ENCODE results near the gene RGS7. TPM values are rescaled to one million over a fixed set of nuclear protein-coding genes. Genes with fewer than 3 reads are reported as not detected.

Gene RGS7
- polyA plus RNA-seq, 1 donor from 2014 or later = 24.2 TPM

GRCh38 chr1:240987928-240988327 is 369.1 kb downstream of the RGS7 start:
- Histone ChIP-seq H3K27me3 (ENCODE audit: insufficient read depth, low read depth, low read length) (no peaks in the 10 kb centered on the region), H3K79me2 (replicated peaks; ENCODE audit: insufficient read depth, low read length) (no peaks in the 10 kb centered on the region), H3K9ac (ENCODE audit: low read length) (no peak overlapping the region), H3K4me3 (ENCODE audit: low read length) (no peak overlapping the region), H3K4me2 (ENCODE audit: low read length) (no peak overlapping the region), H3K27ac (ENCODE audit: low read length) (no peak overlapping the region), H3K9me2 (ENCODE audit: insufficient read depth, low read length) (no peaks in the 10 kb centered on the region), H3K9me3 (ENCODE audit: low read length) (no peaks in the 10 kb centered on the region), H3K36me3 (ENCODE audit: insufficient read depth, low read length) (no peaks in the 10 kb centered on the region), H3F3A (ENCODE audit: insufficient read depth, low read length, poor library complexity, severe bottlenecking) (no peaks in the 10 kb centered on the region), H4K20me1 (ENCODE audit: insufficient read depth) (no peaks in the 10 kb centered on the region), H2AFZ (ENCODE audit: low read depth, low read length) (no peak overlapping the region)
- TF ChIP-seq CTCF (IDR thresholded peaks at IDR 0.05; ENCODE audit: poor library complexity, severe bottlenecking) (no peak), EP300 (conservative IDR thresholded peaks at IDR 0.05; ENCODE audit: poor library complexity, severe bottlenecking) (no peak), RAD21 (conservative IDR thresholded peaks at IDR 0.05) (no peak), TAF1 (IDR thresholded peaks at IDR 0.05; ENCODE audit: low read depth) (no peak), SMC3 (conservative IDR thresholded peaks at IDR 0.05; ENCODE audit: poor library complexity) (no peak), POLR2AphosphoS5 (IDR thresholded peaks at IDR 0.05) (no peak), MXI1 (conservative IDR thresholded peaks at IDR 0.05; ENCODE audit: poor library complexity, severe bottlenecking) (no peak), EZH2 (IDR thresholded peaks at IDR 0.05; ENCODE audit: borderline replicate concordance, insufficient read depth, low read length, poor library complexity, severe bottlenecking) (no peak), REST (IDR thresholded peaks at IDR 0.05; ENCODE audit: borderline replicate concordance) (no peak)

- Histone ChIP-seq H3K4me2 (ENCODE audit: low read length) (no peak overlapping the region), H3F3A (ENCODE audit: insufficient read depth, low read length, poor library complexity, severe bottlenecking) (no peaks in the 10 kb centered on the region), H2AFZ (ENCODE audit: low read depth, low read length) (no peak overlapping the region), H3K4me3 (ENCODE audit: low read length) (no peak overlapping the region), H3K9me3 (ENCODE audit: low read length) (no peaks in the 10 kb centered on the region), H3K27ac (ENCODE audit: low read length) (no peak overlapping the region), H4K20me1 (ENCODE audit: insufficient read depth) (no peaks in the 10 kb centered on the region), H3K9me2 (ENCODE audit: insufficient read depth, low read length) (no peaks in the 10 kb centered on the region), H3K36me3 (ENCODE audit: insufficient read depth, low read length) (no peaks in the 10 kb centered on the region), H3K27me3 (ENCODE audit: insufficient read depth, low read depth, low read length) (no peaks in the 10 kb centered on the region), H3K9ac (ENCODE audit: low read length) (no peak overlapping the region), H3K79me2 (replicated peaks; ENCODE audit: insufficient read depth, low read length) (no peaks in the 10 kb centered on the region)
- TF ChIP-seq TAF1 (IDR thresholded peaks at IDR 0.05; ENCODE audit: low read depth) (no peak), REST (IDR thresholded peaks at IDR 0.05; ENCODE audit: borderline replicate concordance) (no peak), CTCF (IDR thresholded peaks at IDR 0.05; ENCODE audit: poor library complexity, severe bottlenecking) (no peak), EP300 (conservative IDR thresholded peaks at IDR 0.05; ENCODE audit: poor library complexity, severe bottlenecking) (no peak), RAD21 (conservative IDR thresholded peaks at IDR 0.05) (no peak), MXI1 (conservative IDR thresholded peaks at IDR 0.05; ENCODE audit: poor library complexity, severe bottlenecking) (no peak), EZH2 (IDR thresholded peaks at IDR 0.05; ENCODE audit: borderline replicate concordance, insufficient read depth, low read length, poor library complexity, severe bottlenecking) (no peak), SMC3 (conservative IDR thresholded peaks at IDR 0.05; ENCODE audit: poor library complexity) (no peak), POLR2AphosphoS5 (IDR thresholded peaks at IDR 0.05) (no peak)
These were observed 371.9 kb downstream of the RGS7 start for GRCh38 chr1:240985081-240985480.
